NCI-H1105 (cell line): Measurements from ENCODE around the gene RAB38.

Source experiments
- DNase-seq: peaks from one replicate; lab custom pipeline; 2025; lab: John Stamatoyannopoulos, UW

Gene RAB38

DNA sequence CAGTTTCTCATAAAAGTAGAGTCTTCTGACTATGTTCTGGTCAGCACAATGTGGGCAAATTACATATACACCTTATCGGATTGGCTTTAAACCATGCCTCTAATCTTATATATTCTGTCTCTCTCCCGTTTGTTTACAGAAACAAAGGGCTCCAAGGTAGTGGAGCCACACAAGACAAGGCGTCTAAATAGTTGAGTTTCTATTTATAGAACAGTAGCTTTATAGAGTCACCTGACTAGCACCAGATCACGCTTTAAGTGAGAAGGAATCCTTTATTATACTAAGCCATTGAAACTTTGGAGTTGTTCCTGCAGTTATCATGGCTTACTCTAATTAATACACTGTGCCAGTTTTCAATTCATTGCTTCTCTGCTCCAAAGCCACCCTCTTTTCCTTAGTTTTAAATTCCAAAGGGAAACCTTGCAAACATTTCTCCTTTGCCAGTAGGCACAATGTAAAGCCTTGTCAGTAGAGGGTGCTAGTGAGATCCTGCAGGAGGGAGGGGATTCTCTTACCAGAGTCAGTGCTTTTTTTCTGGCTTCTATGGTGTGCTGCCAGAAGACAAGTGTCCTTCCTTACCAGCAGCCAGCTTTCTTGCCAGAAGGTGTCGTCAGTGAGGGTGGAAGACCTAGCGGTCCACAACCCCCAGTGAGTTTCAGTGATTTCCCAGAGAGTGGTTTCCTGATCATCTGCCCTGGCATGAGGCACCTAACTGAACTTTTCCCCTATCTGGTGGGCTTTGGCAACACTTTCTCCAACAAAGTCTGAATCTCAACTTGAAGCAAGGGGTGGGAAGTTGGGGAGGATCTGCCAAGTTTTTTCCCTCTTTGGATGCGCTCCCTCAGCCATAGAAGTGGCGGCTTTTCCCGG lies 71.7 kb downstream of the RAB38 start:
- DNase-seq: peak; percentile 20

DNA sequence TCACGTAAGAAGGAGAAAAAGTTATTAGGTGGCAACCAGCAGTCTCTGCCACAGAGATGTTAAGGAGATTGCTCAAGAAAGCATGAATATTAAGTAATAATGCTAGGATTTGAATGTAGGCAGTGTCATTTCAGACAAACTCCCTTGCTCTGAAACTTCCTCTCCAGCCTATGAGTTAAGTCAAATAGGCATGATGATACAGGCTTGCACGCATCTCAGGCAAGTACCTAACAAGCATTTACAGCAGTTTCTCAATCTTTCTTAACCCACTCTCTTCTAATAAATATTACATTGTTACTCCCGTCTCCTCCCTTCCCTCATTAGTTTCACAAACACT lies 72.7 kb downstream of the RAB38 start:
- DNase-seq: no peak

DNA sequence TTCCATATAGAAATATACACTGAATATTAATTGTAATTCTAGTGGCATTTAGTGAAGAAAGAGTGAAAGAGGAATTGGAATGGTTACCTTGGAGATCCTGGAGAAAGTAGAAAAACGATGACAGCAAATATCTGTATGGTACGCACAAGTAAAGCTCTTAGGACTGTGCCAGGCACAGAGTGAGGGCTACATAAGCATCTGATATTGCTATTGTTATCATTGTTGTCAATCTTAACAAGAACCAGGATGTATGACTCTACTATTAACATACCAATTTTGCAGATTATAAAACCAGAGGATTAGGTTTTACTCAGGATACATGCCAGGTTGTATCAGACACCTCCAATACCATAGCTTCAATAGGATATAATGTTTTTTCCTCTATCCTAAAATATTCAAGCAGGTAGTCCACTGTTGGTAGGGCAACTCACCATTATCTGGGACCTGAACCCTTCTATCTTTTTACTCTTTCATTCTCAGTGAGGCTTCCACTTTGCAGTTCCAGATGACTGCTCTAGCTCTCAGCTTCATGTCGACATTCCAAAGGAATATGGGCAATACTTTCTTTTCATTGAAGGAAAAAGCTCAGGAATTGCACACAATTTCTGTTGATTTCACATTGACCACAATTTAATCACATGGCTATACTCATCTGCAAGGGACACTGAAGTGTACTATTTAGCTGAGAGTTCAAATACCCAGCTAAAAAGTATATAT lies 73.2 kb downstream of the RAB38 start:
- DNase-seq: no peak

DNA sequence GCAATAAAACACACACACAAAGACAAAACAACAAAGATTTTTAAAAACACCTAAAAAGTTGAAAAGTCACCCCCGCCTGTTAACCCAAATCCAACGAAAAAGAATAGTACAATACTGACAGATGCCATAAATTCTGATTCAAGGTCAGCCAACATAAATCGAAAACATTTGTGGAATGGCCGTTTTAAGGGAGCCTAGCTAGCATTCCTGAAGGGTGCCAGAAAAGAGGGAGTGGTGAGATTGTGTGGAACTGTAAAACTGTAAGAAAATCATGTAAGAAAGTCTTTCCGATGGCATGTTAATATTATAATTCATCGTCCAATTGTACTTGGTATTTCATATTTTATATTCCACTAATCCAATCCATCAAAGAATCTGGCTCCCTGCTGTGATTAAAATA lies 75.1 kb downstream of the RAB38 start:
- no peak for DNase-seq

DNA sequence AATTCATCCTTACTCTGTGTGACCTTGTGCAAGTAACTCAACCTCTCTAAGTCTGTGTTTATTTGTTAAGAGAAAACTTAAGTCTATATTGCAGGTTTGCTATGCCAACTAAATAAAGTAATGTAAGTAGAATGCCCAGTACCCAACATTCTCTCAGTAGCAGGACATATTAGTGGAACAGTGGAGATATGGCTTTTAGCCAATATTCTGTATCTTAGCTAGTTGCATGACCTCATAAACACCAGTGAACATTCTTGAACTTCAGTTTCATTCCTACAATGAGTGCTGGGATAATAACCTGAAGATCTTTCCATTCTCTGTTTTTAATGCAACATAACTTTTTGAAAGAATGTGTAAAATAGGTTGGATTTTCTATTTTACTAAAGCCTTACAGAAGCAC lies 77.0 kb downstream of the RAB38 start:
- DNase-seq: no peak

DNA sequence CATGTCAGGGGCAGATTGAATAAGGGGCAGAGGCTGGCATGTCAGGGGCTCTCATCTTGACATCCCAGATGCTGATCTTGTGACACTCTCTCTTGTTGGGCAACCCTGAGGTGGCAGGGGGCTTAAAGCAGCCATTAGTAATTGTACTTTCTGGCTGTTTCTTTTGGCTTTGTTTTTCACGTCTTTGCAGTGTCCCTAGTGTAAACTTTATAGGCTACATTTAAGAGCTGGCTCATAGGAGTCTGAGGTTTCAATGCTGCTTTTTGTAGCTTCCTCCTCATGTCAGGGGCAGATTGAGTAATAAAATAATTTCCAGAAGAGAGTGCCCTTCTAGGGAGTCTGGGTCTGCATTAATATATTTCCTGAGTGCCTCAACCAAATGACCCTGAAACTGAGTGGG lies 86.1 kb downstream of the RAB38 start:
- DNase-seq: no peak

DNA sequence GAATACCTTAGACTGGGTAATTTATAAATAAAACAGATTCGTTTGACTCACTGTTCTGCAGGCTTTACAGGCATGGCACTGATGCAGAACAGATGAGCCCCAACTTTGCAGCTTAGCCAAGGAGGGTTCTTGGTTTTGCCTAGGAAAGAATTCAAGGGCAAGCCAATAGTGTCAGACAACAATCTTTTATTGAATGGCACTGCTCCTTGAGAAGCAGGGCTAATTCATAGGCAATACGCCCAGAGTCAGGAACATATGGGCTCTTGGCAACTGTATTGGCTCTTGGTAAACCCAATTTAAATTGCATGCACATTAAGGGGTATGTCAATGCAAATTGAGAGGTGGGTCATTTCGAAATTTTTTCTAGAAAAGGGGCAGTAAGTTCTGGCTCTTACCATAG lies 87.9 kb downstream of the RAB38 start:
- no peak for DNase-seq

DNA sequence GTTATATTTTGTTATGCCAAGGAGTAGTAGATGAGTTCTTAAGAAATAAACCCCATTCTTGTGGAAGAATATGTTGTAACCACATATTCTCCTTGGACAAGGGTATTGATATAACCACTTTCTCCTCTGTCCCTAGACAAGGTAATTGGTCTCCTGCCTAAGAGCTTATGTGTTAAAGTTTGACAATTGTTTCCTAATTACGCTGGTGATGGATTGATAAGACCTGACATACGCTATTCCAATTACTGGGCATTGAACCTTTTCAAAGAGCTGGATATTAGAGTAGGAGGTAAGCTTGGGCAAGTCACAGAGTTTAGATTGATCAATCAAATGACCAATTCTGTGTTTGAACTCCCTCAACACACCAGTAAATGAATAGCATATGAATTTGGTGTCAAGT lies 88.9 kb downstream of the RAB38 start:
- no peak for DNase-seq

DNA sequence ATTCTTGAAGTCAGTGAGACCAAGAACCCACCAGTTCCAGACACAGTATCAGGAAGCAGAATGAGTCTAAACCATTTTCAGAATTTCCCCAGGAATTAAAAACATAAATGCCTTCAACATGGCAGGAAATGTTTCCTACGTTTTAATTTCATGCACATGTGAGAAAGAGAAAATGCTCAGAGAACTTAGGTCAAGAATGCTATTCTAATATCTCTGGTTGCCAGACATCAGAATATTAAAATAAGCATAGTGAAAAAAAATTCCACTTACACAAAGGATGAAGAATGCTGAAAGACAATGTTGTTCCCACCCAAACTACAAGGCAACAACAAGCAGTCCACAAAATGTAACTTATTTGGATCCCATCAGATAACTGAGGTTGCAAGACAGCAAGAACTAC lies 104.8 kb downstream of the RAB38 start:
- DNase-seq: no peak

DNA sequence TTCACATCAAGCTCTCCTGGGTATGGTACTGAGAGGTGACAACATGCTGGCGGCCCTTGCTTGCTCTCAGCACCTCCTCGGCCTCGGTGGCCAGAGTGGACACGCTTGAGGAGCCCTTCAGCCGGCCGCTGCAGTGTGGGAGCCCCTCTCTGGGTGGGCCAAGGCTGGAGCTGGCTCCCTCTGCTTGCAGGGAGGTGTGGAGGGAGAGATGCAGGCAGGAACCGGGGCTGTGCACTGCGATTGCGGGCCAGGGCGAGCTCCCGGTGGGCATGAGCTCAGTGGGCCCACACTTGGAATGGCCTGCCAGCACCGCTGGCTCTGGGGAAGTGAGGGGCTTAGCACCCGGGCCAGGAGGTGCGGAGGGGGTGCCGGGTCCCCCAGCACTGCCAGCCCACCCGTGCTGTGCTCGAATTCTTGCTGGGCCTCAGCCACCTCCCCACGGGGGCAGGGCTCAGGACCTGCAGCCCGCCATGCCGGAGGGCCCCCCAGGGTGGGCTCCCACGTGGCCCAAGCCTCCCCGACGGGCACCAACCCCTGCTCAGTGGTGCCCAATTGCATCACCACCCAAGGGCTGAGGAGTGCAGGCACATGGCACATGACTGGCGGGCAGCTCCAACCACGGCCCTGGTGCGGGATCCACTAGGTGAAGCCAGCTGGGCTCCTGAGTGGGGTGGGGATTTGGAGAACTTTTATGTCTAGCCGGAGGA lies 106.2 kb downstream of the RAB38 start:
- no peak for DNase-seq

DNA sequence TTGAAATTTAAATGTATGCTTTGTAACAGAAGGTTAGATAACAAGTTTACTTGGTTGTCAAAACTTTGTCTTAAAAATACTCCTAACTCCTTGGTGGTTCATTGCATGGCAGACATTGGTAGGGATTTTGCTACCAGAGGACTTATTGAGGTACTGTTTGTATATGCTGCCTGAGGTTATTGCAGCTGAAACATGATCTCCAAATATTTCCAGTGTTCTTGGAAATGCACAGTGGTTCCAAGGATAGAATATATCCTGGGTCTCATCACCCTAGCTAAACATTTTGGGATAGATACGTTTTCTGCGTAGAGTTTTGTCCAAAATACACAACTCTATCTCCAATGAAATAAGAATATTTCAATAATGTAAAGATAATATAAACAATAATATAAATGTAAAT lies 109.2 kb downstream of the RAB38 start:
- no peak for DNase-seq

DNA sequence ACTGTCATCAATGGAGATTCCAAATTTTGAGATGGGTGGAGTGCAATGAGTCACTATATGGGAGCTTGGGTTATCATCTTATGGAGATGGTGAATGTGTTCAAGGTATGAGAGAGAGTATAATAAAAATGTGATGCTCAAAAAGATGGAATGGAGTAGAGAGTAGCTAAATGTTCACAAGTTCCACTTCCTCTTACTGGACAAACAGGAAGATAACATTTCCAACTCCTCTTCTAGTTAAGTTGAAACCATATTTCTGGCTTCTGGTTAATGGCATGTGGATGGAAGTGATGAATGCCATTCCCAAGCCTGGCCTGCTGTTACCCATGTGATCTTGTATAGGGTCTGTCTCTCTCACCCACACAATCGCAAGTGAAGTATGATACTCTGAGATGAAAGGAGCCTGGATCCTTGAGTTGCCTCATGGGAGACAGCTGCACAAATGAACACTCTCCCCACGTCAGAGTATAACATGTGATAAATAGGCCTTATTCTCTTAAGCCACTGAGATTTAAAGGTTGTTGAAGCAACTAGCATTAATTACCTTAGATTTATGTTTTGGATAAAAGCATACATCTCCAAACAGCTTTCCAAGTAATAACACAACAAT lies 111.0 kb downstream of the RAB38 start:
- no peak for DNase-seq
